Rectal smooth muscle tissue (tissue), 1 donor: ENCODE data around the gene CYTH4.
"Not testable (repeated sequence)": the region's sequence is repeated elsewhere in the genome, so short reads cannot be mapped to it uniquely, and the experiment has no call there.

Experiments
- H3K27ac ChIP-seq: one replicate; pipeline ENCODE4 v1.7.0; 2013; ENCODE audit warnings: low read depth, low read length, inconsistent platforms
- H3K27me3 ChIP-seq: one replicate; pipeline ENCODE4 v1.7.0; 2013; ENCODE audit warnings: low read length; ENCODE audit not compliant: control insufficient read depth, insufficient read depth
- H3K36me3 ChIP-seq: one replicate; pipeline ENCODE4 v1.7.0; 2013; ENCODE audit warnings: low read length; ENCODE audit not compliant: control insufficient read depth, insufficient read depth
- H3K4me1 ChIP-seq: one replicate; pipeline ENCODE4 v1.7.0; 2013; ENCODE audit warnings: low read length; ENCODE audit not compliant: control insufficient read depth, insufficient read depth
- H3K4me3 ChIP-seq: one replicate; pipeline ENCODE4 v1.7.0; 2013; ENCODE audit warnings: low read length
- H3K9ac ChIP-seq: one replicate; pipeline ENCODE4 v1.7.0; 2013; ENCODE audit warnings: low read length

The CYTH4 gene

DNA sequence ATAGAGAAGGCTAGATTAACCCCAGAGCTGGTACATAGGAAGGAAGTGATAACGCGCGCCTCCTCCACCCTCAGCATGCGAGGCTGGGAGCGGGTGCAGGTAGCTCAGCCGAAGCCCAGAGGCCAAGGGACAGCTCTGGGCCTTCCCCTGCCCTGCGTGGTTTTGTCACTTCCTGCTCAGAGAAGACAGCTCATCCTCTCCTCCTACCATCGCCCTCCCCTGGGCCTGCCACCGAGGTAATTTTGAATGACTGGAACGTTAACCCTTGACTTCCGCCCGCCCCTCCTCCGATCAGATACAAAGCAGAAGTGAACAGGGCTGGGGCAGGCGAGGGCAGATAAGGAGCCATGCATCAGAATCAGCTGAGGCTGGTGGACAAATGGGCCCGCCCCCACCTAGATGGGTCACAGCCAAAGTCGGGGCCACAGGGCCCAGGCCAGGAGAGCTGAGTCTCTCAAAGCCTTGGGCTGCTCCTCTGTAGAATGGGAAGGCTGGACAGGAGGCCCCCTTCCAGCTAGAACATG, 39.9 kb upstream of the CYTH4 start:
- Histone ChIP-seq H3K27ac (no peak overlapping the region), H3K4me3 (peak overlapping the region; percentile 63), H3K9ac (peak overlapping the region; percentile 30)

DNA sequence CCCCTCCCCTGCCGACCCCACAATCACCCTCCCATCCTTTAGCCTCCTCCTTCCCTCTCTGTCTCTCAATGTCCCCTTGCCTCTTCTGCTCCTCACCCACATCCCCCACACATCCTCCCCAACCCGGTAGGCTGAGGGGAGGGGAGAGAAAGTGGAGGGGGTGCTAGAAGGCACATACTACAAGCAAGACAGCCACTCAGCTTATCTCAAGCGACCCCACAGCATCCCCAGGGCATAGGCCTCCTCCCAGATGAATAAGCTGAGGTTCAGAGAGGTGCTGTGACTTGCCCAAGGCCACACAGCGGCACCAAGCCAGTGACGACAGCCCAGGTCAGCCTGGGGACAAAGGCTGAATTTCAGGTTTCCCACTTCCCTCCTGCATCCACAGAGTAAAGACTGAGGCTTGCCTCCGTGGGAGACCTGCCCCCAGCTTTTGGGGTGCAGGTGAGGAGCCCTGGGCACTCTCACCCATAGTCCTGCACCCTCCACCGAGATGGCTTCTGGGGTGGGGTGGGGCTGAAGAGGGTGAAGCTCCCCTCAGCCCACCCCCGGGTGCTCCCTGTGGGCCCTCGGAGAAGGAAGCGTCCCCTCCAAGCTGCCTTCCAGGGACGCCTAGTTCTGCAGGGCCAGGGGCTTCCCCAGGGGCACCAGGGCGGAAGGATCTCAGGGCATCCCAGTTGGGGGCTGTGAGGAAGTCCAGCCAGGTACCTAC, 38.8 kb upstream of the CYTH4 start:
- no peak overlapping the region for H3K27ac ChIP-seq
- H3K27me3 ChIP-seq, result peaks cover 6% of the 10 kb centered on the region
- peak overlapping the region; percentile 53 for H3K9ac ChIP-seq
- peak overlapping the region; percentile 63 for H3K4me3 ChIP-seq
- H3K4me1 ChIP-seq, result no peaks in the 10 kb centered on the region
- H3K36me3 ChIP-seq, result peaks cover 3% of the 10 kb centered on the region

More for the DNA sequence above, 39.9 kb upstream of the CYTH4 start:
- Histone ChIP-seq H3K4me1 (no peaks in the 10 kb centered on the region), H3K36me3 (peaks cover 3% of the 10 kb centered on the region), H3K27me3 (peaks cover 6% of the 10 kb centered on the region)

DNA sequence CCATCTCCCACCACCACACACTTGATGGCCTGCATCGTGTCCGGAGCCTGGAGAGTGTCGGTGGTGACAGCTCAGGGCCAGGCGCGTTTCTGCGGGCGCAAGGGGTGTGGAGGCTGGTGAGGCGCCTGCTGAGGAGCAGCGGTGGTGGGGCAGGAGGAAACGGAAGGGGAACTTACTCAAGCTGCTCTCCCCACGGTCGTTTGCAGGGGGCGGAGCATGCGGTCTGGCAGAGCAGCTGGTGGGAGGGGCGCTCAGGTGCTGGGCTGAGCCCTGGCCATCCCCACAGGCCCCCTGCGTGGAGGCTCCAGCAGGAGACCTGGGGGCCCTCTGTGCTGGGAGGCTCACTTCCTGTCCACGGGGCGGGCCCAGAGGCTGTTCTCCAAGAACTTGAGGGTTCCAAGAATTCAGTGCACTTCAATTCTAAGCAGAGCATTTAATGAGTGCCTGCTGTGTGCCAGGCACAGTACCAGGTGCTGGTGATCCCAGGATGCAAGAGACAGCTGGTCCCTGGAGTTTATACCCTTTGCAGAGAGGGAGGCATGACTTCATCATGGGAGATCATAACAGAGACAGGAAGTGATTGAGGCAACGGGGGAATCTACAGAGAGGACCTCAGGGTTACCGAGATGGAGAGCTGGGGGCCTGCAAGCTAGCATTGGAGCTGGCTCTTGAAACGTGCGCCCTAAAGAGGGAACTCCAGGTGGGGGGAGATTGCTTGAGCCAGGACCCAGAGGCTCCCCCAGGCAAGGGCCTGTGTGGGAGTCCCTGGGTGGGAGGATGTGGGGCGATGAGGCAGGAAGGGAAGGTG, 38.0 kb upstream of the CYTH4 start, which contains the start of gene RAC2:
Gene RAC2 (minus strand): TSS at position 156 of the 808 bp plus-strand sequence. CDS start 121 bp downstream, at position 35.
- Histone ChIP-seq H3K27ac (no peak within 1 kb of the TSS), H3K9ac (peak within 1 kb of the TSS; percentile 53), H3K4me1 (no peaks in the 10 kb centered on the region), H3K27me3 (peaks cover 6% of the 10 kb centered on the region), H3K36me3 (peaks cover 3% of the 10 kb centered on the region), H3K4me3 (peak within 1 kb of the TSS; percentile 63)

DNA sequence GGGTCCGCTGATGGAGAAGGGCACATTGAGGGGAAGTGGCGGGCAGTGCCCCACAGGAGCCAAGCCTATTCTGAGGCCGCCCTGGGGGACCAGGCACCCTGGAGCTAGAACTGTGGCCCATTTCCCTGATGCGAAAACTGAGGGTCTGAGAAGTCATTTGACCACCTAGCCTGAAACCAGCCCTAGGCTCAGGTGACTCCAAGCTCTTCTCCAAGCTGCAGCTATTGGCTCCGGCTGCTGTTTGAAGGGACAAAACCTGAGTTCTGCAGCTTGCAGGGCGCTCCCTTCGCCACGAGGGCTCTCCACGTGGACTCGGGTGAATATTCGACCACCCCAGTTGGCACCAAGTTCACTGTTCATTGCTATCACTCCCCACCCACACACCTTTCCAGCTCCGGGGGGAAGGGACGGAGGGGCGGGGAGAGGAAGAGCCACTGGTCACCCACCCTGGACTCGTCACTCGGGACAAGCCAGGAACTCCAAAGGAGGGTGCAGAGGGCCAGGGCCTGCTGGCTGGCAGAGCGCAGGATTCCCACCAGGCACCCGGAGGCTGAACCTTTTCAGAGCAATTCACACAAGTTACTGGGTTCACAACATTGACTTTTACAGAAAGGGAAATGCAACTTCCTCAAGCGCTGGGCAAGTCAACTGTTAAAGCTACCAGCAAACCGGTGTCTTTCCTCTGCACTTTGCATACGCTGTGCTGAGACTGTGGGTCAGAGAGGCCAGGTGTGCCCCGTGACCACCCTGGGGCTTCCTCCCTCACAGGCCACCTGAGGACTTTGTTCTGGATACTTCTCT, 37.2 kb upstream of the CYTH4 start:
- Histone ChIP-seq H3K4me1 (no peaks in the 10 kb centered on the region), H3K27me3 (peaks cover 6% of the 10 kb centered on the region), H3K4me3 (no peak overlapping the region), H3K36me3 (no peaks in the 10 kb centered on the region), H3K9ac (no peak overlapping the region), H3K27ac (no peak overlapping the region)

DNA sequence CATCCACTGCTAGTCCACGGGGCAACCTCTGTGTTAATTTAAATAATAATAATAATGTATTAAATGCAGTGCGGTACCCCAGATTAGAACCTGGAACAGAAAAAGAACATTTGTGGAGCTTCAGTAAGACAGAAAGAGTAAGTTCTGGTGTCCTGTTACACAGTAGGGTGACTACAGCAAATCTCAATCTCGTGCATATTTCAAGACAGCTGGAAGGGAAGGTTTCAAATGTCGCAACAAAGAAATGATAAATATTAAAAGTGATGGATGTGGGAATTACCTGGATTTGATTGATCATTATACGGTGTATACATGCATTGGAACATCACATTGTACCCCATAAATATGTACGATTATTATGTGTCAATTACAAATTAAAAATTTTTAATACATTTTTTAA, 36.6 kb upstream of the CYTH4 start:
- no peaks in the 10 kb centered on the region for H3K36me3 ChIP-seq
- no peak overlapping the region for H3K9ac ChIP-seq
- no peaks in the 10 kb centered on the region for H3K4me1 ChIP-seq
- H3K27me3 ChIP-seq, result peaks cover 6% of the 10 kb centered on the region
- no peak overlapping the region for H3K4me3 ChIP-seq
- no peak overlapping the region for H3K27ac ChIP-seq

DNA sequence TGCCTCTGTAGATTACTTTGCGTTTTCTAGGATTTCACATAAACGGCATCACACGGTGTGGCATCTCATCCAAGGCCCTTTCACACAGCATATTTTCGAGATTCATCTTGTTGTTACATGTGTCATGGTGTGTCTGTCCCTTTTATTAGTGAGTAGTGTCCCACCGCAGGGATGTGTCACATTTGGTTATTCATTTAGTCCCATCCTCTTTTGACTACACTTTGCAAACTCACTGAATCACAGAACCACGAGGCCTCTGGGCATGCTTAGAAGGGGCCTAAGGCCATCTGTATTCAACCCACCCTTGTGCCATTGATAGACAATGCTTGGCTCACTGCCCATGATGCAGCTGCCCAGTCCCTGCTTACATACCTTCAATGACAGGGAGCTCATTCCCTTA, 34.1 kb upstream of the CYTH4 start:
- Histone ChIP-seq H3K27me3 (peaks cover 6% of the 10 kb centered on the region), H3K4me1 (no peaks in the 10 kb centered on the region), H3K4me3 (no peak overlapping the region), H3K36me3 (no peaks in the 10 kb centered on the region), H3K27ac (no peak overlapping the region), H3K9ac (no peak overlapping the region)

DNA sequence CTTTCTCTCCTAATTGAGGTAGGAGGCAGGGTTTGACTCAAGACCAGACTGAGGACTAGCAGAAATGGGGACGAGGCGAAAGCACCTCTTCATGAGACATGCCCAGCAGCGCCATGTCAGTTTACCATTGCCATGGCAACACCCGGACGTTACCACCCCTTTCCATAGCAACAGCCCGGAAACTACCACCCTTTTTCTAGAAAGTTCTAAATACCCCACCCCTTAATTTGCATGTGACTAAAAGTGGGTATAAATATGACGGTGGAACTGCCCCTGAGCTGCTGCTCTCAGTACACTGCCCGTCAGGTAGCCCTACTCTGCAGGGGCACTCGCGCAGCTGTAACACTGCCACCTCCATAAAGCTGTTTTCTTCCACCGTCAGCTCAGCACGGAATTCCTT, 32.3 kb upstream of the CYTH4 start:
- no peak overlapping the region for H3K4me3 ChIP-seq
- no peaks in the 10 kb centered on the region for H3K4me1 ChIP-seq
- no peaks in the 10 kb centered on the region for H3K27me3 ChIP-seq
- H3K36me3 ChIP-seq, result no peaks in the 10 kb centered on the region
- no peak overlapping the region for H3K9ac ChIP-seq
- H3K27ac ChIP-seq, result no peak overlapping the region

DNA sequence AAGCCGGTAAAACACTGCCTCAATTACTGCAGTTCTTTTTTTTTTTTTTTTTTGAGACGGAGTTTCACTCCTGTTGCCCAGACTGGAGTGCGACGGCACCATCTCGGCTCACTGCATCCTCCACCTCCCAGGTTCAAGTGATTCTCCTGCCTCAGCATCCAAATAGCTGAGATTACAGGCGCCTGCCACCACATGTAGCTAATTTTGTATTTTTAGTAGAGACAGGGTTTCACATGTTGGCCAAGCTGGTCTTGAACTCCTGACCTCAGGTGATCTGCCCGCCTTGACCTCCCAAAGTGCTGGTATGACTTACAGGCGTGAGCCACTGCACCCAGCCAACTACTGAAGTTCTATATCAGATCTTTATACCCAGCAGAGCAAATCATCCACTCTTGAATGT, 30.5 kb upstream of the CYTH4 start:
- H3K36me3 ChIP-seq, H3K4me3 ChIP-seq, H3K27me3 ChIP-seq, H3K9ac ChIP-seq, H3K27ac ChIP-seq, H3K4me1 ChIP-seq: not testable (repeated sequence)

DNA sequence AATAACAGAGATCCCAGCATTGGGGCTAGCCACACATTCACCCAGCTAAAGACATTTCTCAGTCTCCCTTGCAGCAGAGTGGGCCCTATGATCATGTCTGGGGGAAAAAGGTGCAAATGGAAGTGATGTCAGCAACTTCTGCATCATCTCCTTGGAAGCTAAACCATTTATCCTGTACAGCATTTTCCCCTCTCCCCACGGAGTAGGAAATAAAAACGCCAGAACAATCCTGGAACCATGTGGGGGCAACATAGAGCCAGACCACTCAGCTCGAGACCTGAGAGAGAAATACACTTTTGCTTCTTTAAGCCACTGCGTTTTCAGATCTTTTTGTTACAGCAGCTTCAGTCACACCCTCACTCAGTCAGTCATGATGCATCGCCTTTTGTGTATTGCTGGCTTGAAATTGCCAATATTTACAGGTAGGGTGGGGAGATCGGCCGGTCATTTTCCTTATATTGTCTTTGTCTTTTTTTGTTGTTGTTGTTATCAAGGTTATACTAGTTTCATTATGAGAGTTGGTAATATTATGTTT, 29.1 kb upstream of the CYTH4 start:
- Histone ChIP-seq H3K27me3 (no peaks in the 10 kb centered on the region), H3K9ac (no peak overlapping the region)

DNA sequence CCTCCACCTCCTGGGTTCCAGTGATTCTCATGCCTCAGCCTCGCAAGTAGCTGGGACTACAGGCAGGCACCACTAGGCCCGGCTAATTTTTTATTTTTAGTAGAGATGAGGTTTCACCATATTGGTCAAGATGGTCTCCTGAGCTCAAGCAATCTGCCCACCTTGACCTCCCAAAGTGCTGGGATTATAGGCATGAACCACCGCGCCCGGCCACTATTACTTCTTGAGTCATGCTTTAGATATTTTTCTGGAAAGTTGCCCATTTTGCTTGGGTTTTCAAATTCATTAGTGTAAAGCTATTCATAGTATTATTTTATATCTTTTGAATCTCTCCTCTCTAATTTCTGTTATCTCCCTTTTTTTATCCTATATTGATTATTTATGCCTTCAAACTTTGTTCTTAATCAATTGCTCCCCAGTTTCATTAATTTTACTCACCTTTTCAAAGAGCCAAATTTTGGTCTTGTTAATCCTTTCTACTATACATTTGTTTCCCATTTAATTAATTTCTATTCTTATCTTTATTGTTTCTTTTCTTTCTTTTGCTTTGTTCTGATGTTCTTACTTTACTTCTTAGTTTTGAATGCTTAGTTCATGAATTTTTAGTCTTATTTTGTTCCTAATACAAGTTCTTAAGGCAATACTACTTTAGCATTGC, 28.0 kb upstream of the CYTH4 start:
- Histone ChIP-seq H3K36me3 (no peaks in the 10 kb centered on the region), H3K4me1 (no peaks in the 10 kb centered on the region), H3K4me3 (no peak overlapping the region), H3K27ac (no peak overlapping the region), H3K27me3 (peaks cover under 1% of the 10 kb centered on the region), H3K9ac (no peak overlapping the region)

More for the DNA sequence above, 29.1 kb upstream of the CYTH4 start:
- Histone ChIP-seq H3K4me3 (no peak overlapping the region), H3K36me3 (no peaks in the 10 kb centered on the region), H3K27ac (no peak overlapping the region), H3K4me1 (no peaks in the 10 kb centered on the region)

DNA sequence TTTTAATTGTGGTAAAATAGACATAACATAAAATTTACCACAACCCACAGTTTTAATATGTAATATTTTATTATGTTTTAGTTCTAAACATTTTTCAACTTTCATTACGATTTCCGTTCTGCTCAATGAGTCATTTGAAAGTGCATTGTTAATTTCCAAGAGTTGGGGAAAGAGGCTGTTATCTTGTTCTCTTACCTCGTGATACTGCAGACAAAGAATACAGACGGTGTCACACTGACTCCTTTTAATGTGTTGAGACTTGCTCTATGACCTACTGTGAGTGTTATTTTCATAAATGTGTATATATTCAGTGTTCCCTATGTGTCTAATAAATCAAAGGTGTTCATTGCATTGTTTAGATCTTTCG, 27.5 kb upstream of the CYTH4 start:
- Histone ChIP-seq H3K36me3 (no peaks in the 10 kb centered on the region), H3K4me1 (no peaks in the 10 kb centered on the region), H3K4me3 (no peak overlapping the region), H3K27me3 (peaks cover 5% of the 10 kb centered on the region), H3K9ac (no peak overlapping the region), H3K27ac (no peak overlapping the region)
